Keratinocyte (primary cell): Measurements from ENCODE around the gene DLAT. TPM values are rescaled to one million over a fixed set of nuclear protein-coding genes. Genes with fewer than 3 reads are reported as not detected.

Experiments
- DNase-seq: peaks from one replicate; pipeline ENCODE4 v3.0.0-alpha.2; 2011; ENCODE audit warnings: low read depth, missing footprints, low spot score
- FAIRE-seq: peaks from 2 replicates; lab custom pipeline; 2011; peaks lifted over from hg19 to GRCh38; lab: Jason Lieb, UNC
- H2AFZ ChIP-seq: 2 replicates; pipeline ENCODE4 v1.6.0; 2012; ENCODE audit warnings: low read length, control low read depth, inconsistent platforms; ENCODE audit not compliant: control insufficient read depth
- H3K27ac ChIP-seq: 2 replicates; pipeline ENCODE4 v1.5.1; 2011; ENCODE audit warnings: low read length; ENCODE audit not compliant: control insufficient read depth, insufficient read depth
- H3K27me3 ChIP-seq: 3 replicates; pipeline ENCODE4 v1.6.0; 2011; ENCODE audit warnings: low read length; ENCODE audit not compliant: control insufficient read depth, insufficient read depth; ENCODE audit errors: extremely low read depth
- H3K36me3 ChIP-seq, 2 experiments: 2 replicates in 1 of 2; 3 replicates in 1 of 2; pipeline ENCODE4 v1.5.1; 2011; ENCODE audit warnings: low read length in 2 of 2, mild to moderate bottlenecking in 1 of 2; ENCODE audit not compliant: control insufficient read depth in 2 of 2, insufficient read depth in 2 of 2; ENCODE audit errors: extremely low read depth in 1 of 2
- H3K4me1 ChIP-seq: 3 replicates; pipeline ENCODE4 v1.5.1; 2011; ENCODE audit warnings: low read length; ENCODE audit not compliant: control insufficient read depth, insufficient read depth; ENCODE audit errors: extremely low read depth
- H3K4me2 ChIP-seq: 3 replicates; pipeline ENCODE4 v1.6.0; 2011; ENCODE audit warnings: low read depth, low read length; ENCODE audit not compliant: control insufficient read depth, insufficient read depth; ENCODE audit errors: extremely low read depth
- H3K4me3 ChIP-seq, 3 experiments: fragments of 200-600 bp in 1 of 3; sonication (generic) in 1 of 3; 2 replicates in 2 of 3; 3 replicates in 1 of 3; pipeline ENCODE4 v1.5.1; 2011 to 2016; ENCODE audit warnings: low read length in 3 of 3, mild to moderate bottlenecking in 3 of 3, control low read depth in 2 of 3, inconsistent platforms in 1 of 3, low read depth in 1 of 3, mixed read lengths in 1 of 3, mixed run types in 1 of 3, moderate library complexity in 1 of 3; ENCODE audit not compliant: control insufficient read depth in 2 of 3, insufficient read depth in 2 of 3; ENCODE audit errors: extremely low read depth in 1 of 3
- H3K79me2 ChIP-seq: 2 replicates; pipeline ENCODE4 v1.6.0; 2012; ENCODE audit warnings: low read length; ENCODE audit not compliant: control insufficient read depth, insufficient read depth
- H3K9ac ChIP-seq: 3 replicates; pipeline ENCODE4 v1.6.0; 2011; ENCODE audit warnings: low read length; ENCODE audit not compliant: control insufficient read depth, insufficient read depth; ENCODE audit errors: extremely low read depth
- H3K9me1 ChIP-seq: 3 replicates; pipeline ENCODE4 v1.6.0; 2011; ENCODE audit warnings: low read length; ENCODE audit not compliant: control insufficient read depth, insufficient read depth; ENCODE audit errors: extremely low read depth
- H3K9me3 ChIP-seq: 2 replicates; pipeline ENCODE4 v1.5.1; 2012; ENCODE audit warnings: low read depth, low read length; ENCODE audit not compliant: control insufficient read depth
- H4K20me1 ChIP-seq: 3 replicates; pipeline ENCODE4 v1.6.0; 2011; ENCODE audit warnings: low read length; ENCODE audit not compliant: control insufficient read depth, insufficient read depth; ENCODE audit errors: extremely low read depth
- EZH2 ChIP-seq: IDR thresholded peaks from one replicate; pipeline ENCODE4 v1.6.1; 2012; ENCODE audit warnings: inconsistent platforms, mild to moderate bottlenecking, low read length, moderate library complexity
- dilution Hi-C: fragments of 300-500 bp; cut with MboI; formaldehyde crosslinking; loops from one replicate; pipeline ENCODE4 v1.7.0; 2020; ENCODE audit warnings: low sequenced_read_pairs; ENCODE audit not compliant: extremely low pct_ligation_motif_present
- polyA plus RNA-seq, 5 experiments: library from polyadenylated mRNA; depleted of rRNA in 3 of 5; stranded (reverse) in 3 of 5; stranded (forward) in 1 of 5; unstranded in 1 of 5; fragments of >200 nt; gene quantifications; 1 replicate in 1 of 5; 2 replicates in 3 of 5; 3 replicates in 1 of 5; pipeline versions ENCODE4 v1.2.1 to v1.2.3, GENCODE V29; 2011 to 2012; ENCODE audit warnings: missing spikeins in 2 of 5, low read depth in 1 of 5, low replicate concordance in 1 of 5
- TF ChIP-seq, protein P1 (sequence below), 3 experiments: IDR thresholded peaks in 1 of 3; conservative IDR thresholded peaks in 1 of 3; optimal IDR thresholded peaks in 1 of 3; 2 replicates in 2 of 3; 3 replicates in 1 of 3; pipeline versions ENCODE3 to v1.5.1; 2011; ENCODE audit warnings: low read length in 3 of 3, mild to moderate bottlenecking in 3 of 3, moderate library complexity in 2 of 3, control low read depth in 1 of 3, inconsistent platforms in 1 of 3; ENCODE audit not compliant: insufficient read depth in 2 of 3; ENCODE audit errors: extremely low read depth in 1 of 3

The DLAT gene
- polyA plus RNA-seq, 1 donor (not counting 4 experiments of a cell fraction or from before 2014, with no cell fraction given) = 41.9 TPM

DNA sequence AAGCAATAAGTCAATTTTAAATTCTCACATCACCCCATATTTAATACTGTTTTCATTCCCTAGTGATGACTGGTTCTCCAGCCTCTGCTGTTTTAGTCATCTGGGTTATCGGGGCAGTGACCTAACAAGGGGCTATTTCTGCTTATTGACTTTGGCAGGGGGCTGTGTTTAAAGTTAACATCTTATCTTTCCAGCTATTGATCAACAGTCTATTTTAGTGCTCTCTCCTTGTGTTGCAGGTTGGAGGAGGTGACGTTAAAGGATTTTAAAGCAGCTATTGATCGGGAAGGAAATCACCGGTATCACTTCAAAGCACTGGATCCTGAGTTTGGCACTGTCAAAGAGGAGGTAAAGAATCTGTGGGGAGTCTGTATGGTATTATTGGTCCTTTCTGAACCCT, 7.7 kb upstream of the DLAT start:
- no peaks in the 10 kb centered on the region for H3K27me3 ChIP-seq
- DNase-seq (no peak), FAIRE-seq (no peak)
- no peak overlapping the region for H3K4me3 ChIP-seq
- no peaks in the 10 kb centered on the region for H3K9me1 ChIP-seq
- H3K79me2 ChIP-seq = no peaks in the 10 kb centered on the region
- H3K9ac ChIP-seq = no peak overlapping the region
- H4K20me1 ChIP-seq = no peaks in the 10 kb centered on the region
- peaks cover 4% of the 10 kb centered on the region for H3K4me1 ChIP-seq
- dilution Hi-C loops = no loop called here
- H3K36me3 ChIP-seq = peaks cover 0 to 2% of the 10 kb centered on the region in 2 experiments
- no peaks in the 10 kb centered on the region for H3K9me3 ChIP-seq
- no peak overlapping the region for H3K4me2 ChIP-seq
- TF ChIP-seq EZH2 = no peak
- TF ChIP-seq, protein P1, sequence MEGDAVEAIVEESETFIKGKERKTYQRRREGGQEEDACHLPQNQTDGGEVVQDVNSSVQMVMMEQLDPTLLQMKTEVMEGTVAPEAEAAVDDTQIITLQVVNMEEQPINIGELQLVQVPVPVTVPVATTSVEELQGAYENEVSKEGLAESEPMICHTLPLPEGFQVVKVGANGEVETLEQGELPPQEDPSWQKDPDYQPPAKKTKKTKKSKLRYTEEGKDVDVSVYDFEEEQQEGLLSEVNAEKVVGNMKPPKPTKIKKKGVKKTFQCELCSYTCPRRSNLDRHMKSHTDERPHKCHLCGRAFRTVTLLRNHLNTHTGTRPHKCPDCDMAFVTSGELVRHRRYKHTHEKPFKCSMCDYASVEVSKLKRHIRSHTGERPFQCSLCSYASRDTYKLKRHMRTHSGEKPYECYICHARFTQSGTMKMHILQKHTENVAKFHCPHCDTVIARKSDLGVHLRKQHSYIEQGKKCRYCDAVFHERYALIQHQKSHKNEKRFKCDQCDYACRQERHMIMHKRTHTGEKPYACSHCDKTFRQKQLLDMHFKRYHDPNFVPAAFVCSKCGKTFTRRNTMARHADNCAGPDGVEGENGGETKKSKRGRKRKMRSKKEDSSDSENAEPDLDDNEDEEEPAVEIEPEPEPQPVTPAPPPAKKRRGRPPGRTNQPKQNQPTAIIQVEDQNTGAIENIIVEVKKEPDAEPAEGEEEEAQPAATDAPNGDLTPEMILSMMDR (optimal IDR thresholded peaks at IDR 0.05 in 1 of 3, IDR thresholded peaks at IDR 0.05 in 1 of 3, conservative IDR thresholded peaks at IDR 0.05 in 1 of 3; ENCODE audit: extremely low read depth in 1 of 3, insufficient read depth in 2 of 3, low read length in 3 of 3) = no peak
- H3K27ac ChIP-seq = no peak overlapping the region
- H2AFZ ChIP-seq = no peak overlapping the region

DNA sequence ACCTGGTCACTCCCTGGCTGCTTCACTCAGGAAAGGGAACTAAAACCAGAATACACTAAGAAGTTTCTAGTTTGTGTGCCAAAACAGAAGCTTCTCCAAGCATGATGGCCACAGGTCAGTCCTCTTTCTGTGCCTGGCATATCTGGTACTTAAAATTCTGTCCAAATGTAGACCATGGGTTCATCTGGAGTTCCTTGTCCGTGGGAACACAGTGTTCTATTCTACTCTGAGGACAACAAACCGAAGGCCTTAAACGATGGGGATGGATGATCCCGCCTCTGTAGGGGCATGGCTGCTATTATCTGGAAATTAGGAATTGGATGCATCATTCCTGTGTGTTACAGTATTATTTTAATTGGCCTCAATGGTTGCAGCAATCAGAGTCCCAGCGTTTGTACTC, 6.1 kb upstream of the DLAT start:
- Histone ChIP-seq H3K4me1 (peaks cover 2% of the 10 kb centered on the region), H3K27me3 (no peaks in the 10 kb centered on the region), H3K79me2 (no peaks in the 10 kb centered on the region), H3K4me2 (no peak overlapping the region), H3K9me3 (no peaks in the 10 kb centered on the region), H3K27ac (no peak overlapping the region), H4K20me1 (no peaks in the 10 kb centered on the region), H3K9ac (no peak overlapping the region), H2AFZ (no peak overlapping the region), H3K4me3 (no peak overlapping the region), H3K36me3 (peaks cover 0 to 2% of the 10 kb centered on the region in 2 experiments), H3K9me1 (no peaks in the 10 kb centered on the region)
- TF ChIP-seq, protein P1 (optimal IDR thresholded peaks at IDR 0.05 in 1 of 3, IDR thresholded peaks at IDR 0.05 in 1 of 3, conservative IDR thresholded peaks at IDR 0.05 in 1 of 3; ENCODE audit: extremely low read depth in 1 of 3, insufficient read depth in 2 of 3, low read length in 3 of 3) = no peak
- TF ChIP-seq EZH2 = no peak
- dilution Hi-C loops = no loop called here
- no peak for DNase-seq
- no peak for FAIRE-seq
